Measurements from ENCODE around the gene CST2.
A peak's percentile ranks its signal among the peaks of the same experiment; 100 is the strongest.
"Not testable (repeated sequence)": the region's sequence is repeated elsewhere in the genome, so short reads cannot be mapped to it uniquely, and the experiment has no call there.

CST2 gene

GRCh38 chr20:23823111-23823510, 3.4 kb downstream of the CST2 start:
- in situ Hi-C loops (cut with HindIII; ENCODE audit: low pct_ligation_motif_present, low pct_unique_long_range_greater_than_20kb, low sequenced_read_pairs): no loop called here
- DNase-seq: no peak

GRCh38 chr20:23820493-23820892, 6.0 kb downstream of the CST2 start:
- in situ Hi-C loops (cut with HindIII; ENCODE audit: low pct_ligation_motif_present, low pct_unique_long_range_greater_than_20kb, low sequenced_read_pairs): no loop called here
- no peak for DNase-seq

GRCh38 chr20:23811559-23811958, 15.0 kb downstream of the CST2 start:
- in situ Hi-C loops (cut with HindIII; ENCODE audit: low pct_ligation_motif_present, low pct_unique_long_range_greater_than_20kb, low sequenced_read_pairs); DNase-seq: not testable (repeated sequence)

- DNase-seq; in situ Hi-C loops (cut with HindIII; ENCODE audit: low pct_ligation_motif_present, low pct_unique_long_range_greater_than_20kb, low sequenced_read_pairs): not testable (repeated sequence)
Observed at GRCh38 chr20:23810349-23810748, 16.2 kb downstream of the CST2 start.

- no peak for DNase-seq
- in situ Hi-C loops (cut with HindIII; ENCODE audit: low pct_ligation_motif_present, low pct_unique_long_range_greater_than_20kb, low sequenced_read_pairs): no loop called here
Observed at GRCh38 chr20:23800865-23801264, 25.7 kb downstream of the CST2 start.

GRCh38 chr20:23799216-23799847, 27.2 kb downstream of the CST2 start:
- DNase-seq: peak; percentile 24
- in situ Hi-C loops (cut with HindIII; ENCODE audit: low pct_ligation_motif_present, low pct_unique_long_range_greater_than_20kb, low sequenced_read_pairs): not testable (repeated sequence)

GRCh38 chr20:23795526-23795925, 31.0 kb downstream of the CST2 start:
- in situ Hi-C loops (cut with HindIII; ENCODE audit: low pct_ligation_motif_present, low pct_unique_long_range_greater_than_20kb, low sequenced_read_pairs): no loop called here

GRCh38 chr20:23794841-23795240, 31.7 kb downstream of the CST2 start:
- DNase-seq: no peak
- in situ Hi-C loops (cut with HindIII; ENCODE audit: low pct_ligation_motif_present, low pct_unique_long_range_greater_than_20kb, low sequenced_read_pairs): no loop called here

More at GRCh38 chr20:23795526-23795925, 31.0 kb downstream of the CST2 start:
- DNase-seq: no peak

GRCh38 chr20:23794065-23794464, 32.5 kb downstream of the CST2 start:
- no peak for DNase-seq
- in situ Hi-C loops (cut with HindIII; ENCODE audit: low pct_ligation_motif_present, low pct_unique_long_range_greater_than_20kb, low sequenced_read_pairs): no loop called here

GRCh38 chr20:23783447-23783846, 43.1 kb downstream of the CST2 start:
- in situ Hi-C loops (cut with HindIII; ENCODE audit: low pct_ligation_motif_present, low pct_unique_long_range_greater_than_20kb, low sequenced_read_pairs): no loop called here
- no peak for DNase-seq

GRCh38 chr20:23782366-23782983, 44.1 kb downstream of the CST2 start:
- DNase-seq: peak; percentile 22
- in situ Hi-C loops (cut with HindIII; ENCODE audit: low pct_ligation_motif_present, low pct_unique_long_range_greater_than_20kb, low sequenced_read_pairs): no loop called here

GRCh38 chr20:23778676-23779075, 47.9 kb downstream of the CST2 start:
- DNase-seq; in situ Hi-C loops (cut with HindIII; ENCODE audit: low pct_ligation_motif_present, low pct_unique_long_range_greater_than_20kb, low sequenced_read_pairs): not testable (repeated sequence)

- DNase-seq; in situ Hi-C loops (cut with HindIII; ENCODE audit: low pct_ligation_motif_present, low pct_unique_long_range_greater_than_20kb, low sequenced_read_pairs): not testable (repeated sequence)
Observed at GRCh38 chr20:23777380-23777779, 49.1 kb downstream of the CST2 start.

GRCh38 chr20:23776067-23776771, 50.3 kb downstream of the CST2 start:
- DNase-seq: no peak
- in situ Hi-C loops (cut with HindIII; ENCODE audit: low pct_ligation_motif_present, low pct_unique_long_range_greater_than_20kb, low sequenced_read_pairs): no loop called here

GRCh38 chr20:23774081-23774480, 52.4 kb downstream of the CST2 start:
- in situ Hi-C loops (cut with HindIII; ENCODE audit: low pct_ligation_motif_present, low pct_unique_long_range_greater_than_20kb, low sequenced_read_pairs): no loop called here
- no peak for DNase-seq
